Left lung (tissue), 10 donors: Measurements from ENCODE around the gene ZNF598. TPM values are rescaled to one million over a fixed set of nuclear protein-coding genes. Genes with fewer than 3 reads are reported as not detected.

ENCODE experiments used
- ATAC-seq: fragments of 200-7000 bp; cut with Tn5 transposase; one replicate; pipeline ENCODE4 v1.9.1; 2020; ENCODE audit warnings: moderate library complexity
- DNase-seq, 4 donors: peaks; one replicate each; pipeline ENCODE4 v3.0.0-alpha.2; 2013 to 2020
- H3K27ac ChIP-seq, 2 donors: fragments of 200-600 bp; sonication (generic) in 1 of 2; one replicate each; pipeline versions ENCODE4 v1.5.0 to v1.8.0; 2020 to 2021
- H3K27me3 ChIP-seq, 2 donors: fragments of 200-600 bp; sonication (generic) in 1 of 2; one replicate each; pipeline versions ENCODE4 v1.5.0 to v1.8.0; 2020 to 2021
- H3K36me3 ChIP-seq, 2 donors: fragments of 200-600 bp; sonication (generic) in 1 of 2; one replicate each; pipeline versions ENCODE4 v1.5.0 to v1.8.0; 2020 to 2021
- H3K4me1 ChIP-seq, 2 donors: fragments of 200-600 bp; one replicate each; pipeline ENCODE4 v1.8.0; 2021
- H3K4me3 ChIP-seq, 2 donors: fragments of 200-600 bp; sonication (generic) in 1 of 2; one replicate each; pipeline versions ENCODE4 v1.5.0 to v1.8.0; 2020 to 2021; ENCODE audit warnings: mild to moderate bottlenecking in 1 of 2
- H3K9me3 ChIP-seq, 2 donors: fragments of 200-600 bp; sonication (generic) in 1 of 2; one replicate each; pipeline versions ENCODE4 v1.5.0 to v1.8.0; 2020 to 2021
- CTCF ChIP-seq, 2 donors: fragments of 200-600 bp; sonication (generic) in 1 of 2; IDR thresholded peaks; one replicate each; pipeline versions ENCODE4 v1.5.0 to v1.8.0; 2021; ENCODE audit warnings: antibody characterized with exemption in 2 of 2
- intact Hi-C, 2 donors: fragments of 100-400 bp; cut with DNase I; formaldehyde crosslinking; loops; one replicate each; pipeline versions ENCODE4 v1.11.2 to v1.14.2; 2022
- polyA plus RNA-seq, 6 donors: library from polyadenylated mRNA; unstranded; fragments of 120-200 nt; gene quantifications; one replicate each; pipeline ENCODE4 v1.2.1, GENCODE V29; 2013; ENCODE audit not compliant: insufficient read length in 6 of 6
- total RNA-seq, 2 donors: library from RNA; stranded (reverse); fragmentation: NEBNext Ultra II Directional; extraction: Animal tissue kit (Norgen Biotek cat#: 25700); gene quantifications; one replicate each; pipeline ENCODE4 v1.2.1, GENCODE V29; 2021
- donor health status: DM: no; HTN: yes; CAD: no.
- donor health status: DM: no; HTN: no; CAD: no.

The ZNF598 gene
- total and polyA plus RNA-seq, 8 donors: 15.2 to 45.9 (median 23.1) TPM

DNA sequence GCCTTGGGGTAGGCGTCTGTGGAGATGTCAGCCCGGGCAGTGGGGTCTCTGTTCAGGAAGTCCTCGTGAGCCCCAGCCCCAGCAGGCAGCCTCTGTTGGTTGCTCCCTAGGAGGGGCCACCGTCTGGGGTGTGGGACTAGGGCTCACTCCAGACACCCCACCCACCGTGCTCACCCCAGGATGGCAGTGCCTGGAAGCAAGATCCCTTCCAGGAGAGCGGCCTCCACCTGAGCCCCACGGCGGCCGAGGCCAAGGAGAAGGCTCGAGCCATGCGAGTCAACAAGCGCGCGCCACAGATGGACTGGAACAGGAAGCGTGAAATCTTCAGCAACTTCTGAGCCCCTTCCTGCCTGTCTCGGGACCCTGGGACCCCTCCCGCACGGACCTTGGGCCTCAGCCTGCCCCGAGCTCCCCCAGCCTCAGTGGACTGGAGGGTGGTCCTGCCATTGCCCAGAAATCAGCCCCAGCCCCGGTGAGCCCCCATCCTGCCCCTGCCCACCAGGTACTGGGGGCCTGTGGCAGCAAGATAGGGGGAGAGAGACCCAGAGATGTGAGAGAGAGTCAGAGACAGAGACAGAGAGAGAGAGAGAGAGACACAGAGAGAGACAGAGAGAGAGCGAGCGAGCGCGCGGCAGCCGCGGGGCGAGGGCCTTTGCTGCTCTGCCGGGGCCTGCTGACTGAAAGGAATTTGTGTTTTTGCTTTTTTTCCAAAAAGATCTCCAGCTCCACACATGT is 28.2 kb upstream of the ZNF598 start:
- H3K27ac ChIP-seq: peak overlapping the region; percentile 78 to 85
- intact Hi-C loops: no loop called here
- peaks cover 76 to 92% of the 10 kb centered on the region in 2 donors for H3K4me1 ChIP-seq
- no peaks in the 10 kb centered on the region for H3K9me3 ChIP-seq
- H3K4me3 ChIP-seq: peak overlapping the region in 1 of 2 donors; percentile 44
- no peaks in the 10 kb centered on the region for H3K27me3 ChIP-seq
- DNase-seq (peak in 2 of 4 donors; percentile 65 to 77), ATAC-seq (no peak)
- no peak for TF ChIP-seq CTCF (IDR thresholded peaks at IDR 0.05)
- peaks cover 0 to 21% of the 10 kb centered on the region in 2 donors for H3K36me3 ChIP-seq

- peaks cover 76 to 93% of the 10 kb centered on the region in 2 donors for H3K4me1 ChIP-seq
- DNase-seq (peak in 1 of 4 donors; percentile 72), ATAC-seq (no peak)
- H3K9me3 ChIP-seq: no peaks in the 10 kb centered on the region
- H3K4me3 ChIP-seq: peak overlapping the region in 1 of 2 donors; percentile 44
- intact Hi-C loops: no loop called here
- TF ChIP-seq CTCF (IDR thresholded peaks at IDR 0.05): no peak
- H3K27me3 ChIP-seq: no peaks in the 10 kb centered on the region
- H3K36me3 ChIP-seq: peaks cover 0 to 21% of the 10 kb centered on the region in 2 donors
- peak overlapping the region; percentile 85 to 94 for H3K27ac ChIP-seq
Observed at GRCh38 chr16:2037115-2037514, 27.5 kb upstream of the ZNF598 start.

DNA sequence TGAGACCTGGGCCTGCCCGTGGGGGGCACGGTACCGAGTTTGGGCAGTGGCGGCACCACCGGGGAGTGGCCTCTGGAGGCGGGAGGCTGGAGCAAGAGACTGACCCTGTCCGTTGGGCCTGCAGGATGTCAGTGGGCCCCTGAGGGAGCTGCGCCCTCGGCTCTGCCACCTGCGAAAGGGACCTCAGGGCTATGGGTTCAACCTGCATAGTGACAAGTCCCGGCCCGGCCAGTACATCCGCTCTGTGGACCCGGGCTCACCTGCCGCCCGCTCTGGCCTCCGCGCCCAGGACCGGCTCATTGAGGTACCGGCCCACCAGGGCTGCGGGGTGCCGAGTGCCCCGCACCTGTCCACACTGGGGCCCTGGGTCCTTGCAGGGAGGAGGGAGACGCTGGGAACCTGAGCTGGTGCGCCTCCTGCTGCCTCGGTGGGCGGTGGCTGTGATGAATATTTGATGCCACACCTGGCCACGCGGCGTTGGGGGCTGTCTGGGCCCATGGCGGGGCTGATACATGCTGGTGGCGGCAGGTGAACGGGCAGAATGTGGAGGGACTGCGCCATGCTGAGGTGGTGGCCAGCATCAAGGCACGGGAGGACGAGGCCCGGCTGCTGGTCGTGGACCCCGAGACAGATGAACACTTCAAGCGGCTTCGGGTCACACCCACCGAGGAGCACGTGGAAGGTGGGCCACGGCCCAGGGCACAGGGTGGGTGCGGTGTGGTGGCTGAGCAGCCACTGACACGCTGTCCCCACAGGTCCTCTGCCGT is 26.8 kb upstream of the ZNF598 start:
- peak overlapping the region in 1 of 2 donors; percentile 44 for H3K4me3 ChIP-seq
- H3K4me1 ChIP-seq: peaks cover 76 to 93% of the 10 kb centered on the region in 2 donors
- H3K27me3 ChIP-seq: no peaks in the 10 kb centered on the region
- DNase-seq: peak in 1 of 4 donors; percentile 75
- no peak for TF ChIP-seq CTCF (IDR thresholded peaks at IDR 0.05)
- peak overlapping the region; percentile 85 to 94 for H3K27ac ChIP-seq
- intact Hi-C loops: no loop called here
- H3K9me3 ChIP-seq: no peaks in the 10 kb centered on the region
- no peak for ATAC-seq
- peaks cover 0 to 21% of the 10 kb centered on the region in 2 donors for H3K36me3 ChIP-seq

- ATAC-seq (peak; percentile 62), DNase-seq (peak; percentile 60 to 89 (median 75))
- no peak for TF ChIP-seq CTCF (IDR thresholded peaks at IDR 0.05)
- Histone ChIP-seq H3K27me3 (no peaks in the 10 kb centered on the region), H3K4me3 (peak overlapping the region; percentile 14 to 44), H3K4me1 (peaks cover 73 to 85% of the 10 kb centered on the region in 2 donors), H3K36me3 (peaks cover 0 to 28% of the 10 kb centered on the region in 2 donors), H3K9me3 (no peaks in the 10 kb centered on the region), H3K27ac (peak overlapping the region; percentile 85 to 94)
- intact Hi-C loops: no loop called here
Observed at GRCh38 chr16:2035431-2036199, 26.0 kb upstream of the ZNF598 start.
